CD4-positive, CD25-positive, alpha-beta regulatory T cell (primary cell): ENCODE measurements around the gene FKRP. TPM values are rescaled to one million over a fixed set of nuclear protein-coding genes. Genes with fewer than 3 reads are reported as not detected.

ENCODE experiments used
- ATAC-seq, 2 donors: fragments of 150-1000 bp; cut with Tn5 transposase; one replicate each; pipeline ENCODE4 v1.10.0; 2021; ENCODE audit warnings: low read depth in 2 of 2, moderate number of reproducible peaks in 2 of 2, moderate library complexity in 1 of 2
- DNase-seq, 3 donors: peaks; one replicate each; pipeline versions ENCODE4 v3.0.0 to v3.0.0-alpha.2; 2012 to 2022; ENCODE audit warnings: mixed read lengths in 1 of 3
- H3K27ac ChIP-seq: one replicate; pipeline ENCODE4 v1.7.0; 2013; ENCODE audit warnings: mild to moderate bottlenecking, low read length; ENCODE audit not compliant: insufficient read depth, poor library complexity, severe bottlenecking
- H3K27me3 ChIP-seq: one replicate; pipeline ENCODE4 v1.7.0; 2013; ENCODE audit warnings: low read length; ENCODE audit not compliant: control insufficient read depth, insufficient read depth
- H3K36me3 ChIP-seq: one replicate; pipeline ENCODE4 v1.7.0; 2013; ENCODE audit warnings: mild to moderate bottlenecking, low read length, moderate library complexity; ENCODE audit not compliant: control insufficient read depth, insufficient read depth
- H3K4me1 ChIP-seq: 2 replicates; pipeline ENCODE4 v1.7.0; 2013; ENCODE audit warnings: mild to moderate bottlenecking, low read length; ENCODE audit not compliant: insufficient read depth, control insufficient read depth, poor library complexity, severe bottlenecking
- H3K4me3 ChIP-seq: one replicate; pipeline ENCODE4 v1.7.0; 2013; ENCODE audit warnings: low read depth, mild to moderate bottlenecking, low read length, moderate library complexity
- H3K9me3 ChIP-seq, 2 experiments: 1 replicate in 1 of 2; 2 replicates in 1 of 2; pipeline ENCODE4 v1.7.0; 2013; ENCODE audit warnings: low read length in 2 of 2, mild to moderate bottlenecking in 1 of 2, moderate library complexity in 1 of 2; ENCODE audit not compliant: control insufficient read depth in 2 of 2
- H3K27ac Mint-ChIP-seq, 3 donors: one replicate each; pipeline ENCODE4 v1.8.0; 2020 to 2022; ENCODE audit warnings: mild to moderate bottlenecking in 3 of 3, mixed read lengths in 3 of 3, moderate library complexity in 2 of 3
- H3K27me3 Mint-ChIP-seq: one replicate; pipeline ENCODE4 v1.8.0; 2022; ENCODE audit warnings: mild to moderate bottlenecking, mixed read lengths
- H3K36me3 Mint-ChIP-seq: one replicate; pipeline ENCODE4 v1.8.0; 2020; ENCODE audit warnings: mixed read lengths
- H3K4me1 Mint-ChIP-seq, 4 donors: one replicate each; pipeline ENCODE4 v1.8.0; 2020 to 2022; ENCODE audit warnings: mixed read lengths in 4 of 4, mild to moderate bottlenecking in 1 of 4
- H3K4me3 Mint-ChIP-seq, 4 donors: one replicate each; pipeline ENCODE4 v1.8.0; 2020 to 2022; ENCODE audit warnings: mild to moderate bottlenecking in 4 of 4, mixed read lengths in 4 of 4, moderate library complexity in 3 of 4
- H3K9me3 Mint-ChIP-seq, 7 donors: one replicate each; pipeline ENCODE4 v1.8.0; 2020 to 2022; ENCODE audit warnings: mixed read lengths in 7 of 7, mild to moderate bottlenecking in 3 of 7, moderate library complexity in 2 of 7
- polyA plus RNA-seq, 4 donors: library from polyadenylated mRNA; unstranded; fragments of 300-500 nt; fragmentation: Illumina TruSeq; gene quantifications; one replicate each; pipeline ENCODE4 v1.2.3, GENCODE V29; 2021
- total RNA-seq: library from RNA; stranded (reverse); gene quantifications from one replicate; pipeline ENCODE4 v1.2.3, GENCODE V29; 2022

FKRP gene
- total and polyA plus RNA-seq, 5 donors from 2014 or later = 2.7 to 18.7 (median 4.0) TPM

DNA sequence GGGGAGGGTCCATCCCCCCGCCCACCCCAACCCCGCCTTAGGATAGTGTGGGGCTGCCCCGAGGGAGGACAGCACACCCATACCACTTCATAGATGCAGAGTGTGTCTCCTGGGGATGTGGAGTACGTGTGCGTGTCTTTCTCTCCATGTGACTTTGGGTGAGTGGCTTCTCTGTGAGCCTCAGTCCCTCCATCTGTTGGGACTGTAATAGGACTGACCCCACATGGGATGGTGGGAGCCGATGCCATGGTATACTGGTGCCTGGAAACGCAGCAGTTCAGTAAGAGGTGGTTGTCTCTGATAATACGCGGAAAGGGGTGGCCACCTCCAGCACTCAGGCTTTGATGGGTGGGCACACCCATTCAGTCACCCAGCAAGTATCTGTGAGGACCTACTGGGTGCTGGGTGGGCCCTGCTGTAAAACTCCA lies 28.1 kb upstream of the FKRP start:
- Mint-ChIP-seq H3K4me1 (peaks cover 4 to 60% (median 30%) of the 10 kb centered on the region in 4 donors), H3K27me3 (no peaks in the 10 kb centered on the region), H3K27ac (peak overlapping the region; percentile 87 to 98 (median 94)), H3K36me3 (peaks cover 8% of the 10 kb centered on the region), H3K4me3 (peak overlapping the region; percentile 95 to 100 (median 96)), H3K9me3 (no peaks in the 10 kb centered on the region)
- peak; percentile 0 to 2 for ATAC-seq
- peak overlapping the region; percentile 84 for H3K4me3 ChIP-seq
- H3K36me3 ChIP-seq = peaks cover 14% of the 10 kb centered on the region
- DNase-seq = peak in 1 of 3 donors; percentile 71
- peak overlapping the region; percentile 92 for H3K27ac ChIP-seq
- H3K4me1 ChIP-seq = peaks cover 60% of the 10 kb centered on the region
- H3K27me3 ChIP-seq = no peaks in the 10 kb centered on the region
- no peaks in the 10 kb centered on the region for H3K9me3 ChIP-seq

DNA sequence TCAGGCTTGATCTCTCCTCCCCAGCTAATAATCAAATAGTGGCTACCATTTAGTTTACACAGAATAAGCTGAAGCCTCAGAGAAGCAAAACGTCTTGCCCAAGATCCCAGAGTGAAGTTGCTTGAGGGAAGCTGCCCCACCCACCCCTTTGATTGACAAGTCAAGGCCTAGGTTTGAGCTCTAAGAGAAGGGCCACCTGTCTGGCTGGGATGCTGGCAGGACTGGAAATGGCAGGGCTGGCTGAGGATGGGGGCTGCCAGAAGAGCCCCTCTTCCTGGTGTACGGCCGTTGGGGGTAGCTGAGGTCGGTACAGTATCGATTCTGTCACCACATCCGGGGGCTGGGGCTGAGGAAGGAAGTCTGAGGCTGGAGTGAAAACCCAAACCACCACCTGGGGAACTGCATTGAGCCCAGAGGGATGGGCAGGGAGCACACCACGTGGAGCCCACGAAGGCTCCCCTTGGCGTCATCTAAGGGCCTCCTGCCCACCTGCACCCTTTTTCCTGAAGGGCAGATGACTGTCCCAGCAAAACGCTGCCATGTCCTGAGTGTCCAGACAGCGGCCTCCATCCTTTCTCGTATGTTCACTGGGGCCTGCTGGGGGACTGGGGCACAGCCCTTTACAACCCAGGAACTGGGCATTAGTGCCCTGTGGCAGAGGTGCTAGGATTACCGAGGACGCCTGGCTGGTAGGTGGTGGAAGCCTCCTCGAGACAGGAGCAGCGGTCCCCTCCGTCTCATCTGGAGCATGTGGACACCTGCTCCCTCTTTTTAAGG lies 27.5 kb upstream of the FKRP start:
- peaks cover 8% of the 10 kb centered on the region for H3K36me3 Mint-ChIP-seq

DNA sequence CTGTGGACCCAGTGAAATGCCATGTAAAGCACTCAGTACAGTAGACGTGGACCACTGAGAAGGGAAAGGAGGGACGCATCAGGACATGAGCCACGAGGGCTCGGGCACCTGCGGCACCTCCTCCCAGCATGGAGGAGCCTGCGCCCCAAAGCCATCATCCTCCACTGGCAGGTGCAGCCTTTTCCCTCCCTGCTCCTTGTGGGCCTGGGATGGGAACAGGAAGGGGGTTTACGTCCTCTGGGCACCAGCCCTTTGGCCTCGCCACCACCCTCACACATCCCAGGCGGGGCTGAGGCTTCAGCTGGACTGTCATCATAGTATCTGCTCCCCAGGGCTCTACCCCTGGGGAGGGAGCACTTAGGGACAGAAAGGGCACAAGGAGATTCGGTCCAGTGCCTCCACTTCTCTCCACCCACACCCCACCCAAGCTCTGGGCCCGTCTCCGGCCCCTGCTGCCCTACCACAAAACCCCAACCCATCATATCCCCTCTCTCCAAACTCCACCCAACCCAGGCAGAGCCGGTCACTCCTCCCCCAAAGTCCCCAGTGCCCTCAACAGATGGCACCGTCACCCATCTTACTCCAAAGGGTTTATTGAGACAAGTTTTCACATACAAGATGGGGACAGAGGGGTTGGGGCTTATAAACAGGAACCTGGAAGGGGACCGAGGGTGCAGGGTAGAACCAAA lies 26.8 kb upstream of the FKRP start:
- no peaks in the 10 kb centered on the region for H3K9me3 Mint-ChIP-seq
- H3K27ac Mint-ChIP-seq = peak overlapping the region; percentile 60 to 98 (median 88)
- ATAC-seq (no peak), DNase-seq (no peak)
- H3K4me3 Mint-ChIP-seq = peak overlapping the region; percentile 95 to 100 (median 96)
- peaks cover 8% of the 10 kb centered on the region for H3K36me3 Mint-ChIP-seq
- H3K4me1 ChIP-seq = peaks cover 49% of the 10 kb centered on the region
- no peak overlapping the region for H3K4me3 ChIP-seq
- H3K9me3 ChIP-seq = no peaks in the 10 kb centered on the region
- H3K4me1 Mint-ChIP-seq = peaks cover 4 to 51% (median 26%) of the 10 kb centered on the region in 4 donors
- H3K27me3 ChIP-seq = no peaks in the 10 kb centered on the region
- peaks cover 17% of the 10 kb centered on the region for H3K36me3 ChIP-seq
- peak overlapping the region; percentile 92 for H3K27ac ChIP-seq
- H3K27me3 Mint-ChIP-seq = no peaks in the 10 kb centered on the region

More for the DNA sequence above, 27.5 kb upstream of the FKRP start:
- H3K27me3 ChIP-seq = no peaks in the 10 kb centered on the region
- DNase-seq (peak; percentile 62 to 85 (median 65)), ATAC-seq (peak; percentile 24 to 29)
- peak overlapping the region; percentile 92 for H3K27ac ChIP-seq
- H3K4me1 ChIP-seq = peaks cover 54% of the 10 kb centered on the region
- Mint-ChIP-seq H3K9me3 (no peaks in the 10 kb centered on the region), H3K4me1 (peaks cover 4 to 56% (median 27%) of the 10 kb centered on the region in 4 donors), H3K27ac (peak overlapping the region; percentile 87 to 98 (median 94)), H3K4me3 (peak overlapping the region; percentile 95 to 100 (median 96)), H3K27me3 (no peaks in the 10 kb centered on the region)
- H3K36me3 ChIP-seq = peaks cover 13% of the 10 kb centered on the region
- peak overlapping the region; percentile 84 for H3K4me3 ChIP-seq
- H3K9me3 ChIP-seq = no peaks in the 10 kb centered on the region

DNA sequence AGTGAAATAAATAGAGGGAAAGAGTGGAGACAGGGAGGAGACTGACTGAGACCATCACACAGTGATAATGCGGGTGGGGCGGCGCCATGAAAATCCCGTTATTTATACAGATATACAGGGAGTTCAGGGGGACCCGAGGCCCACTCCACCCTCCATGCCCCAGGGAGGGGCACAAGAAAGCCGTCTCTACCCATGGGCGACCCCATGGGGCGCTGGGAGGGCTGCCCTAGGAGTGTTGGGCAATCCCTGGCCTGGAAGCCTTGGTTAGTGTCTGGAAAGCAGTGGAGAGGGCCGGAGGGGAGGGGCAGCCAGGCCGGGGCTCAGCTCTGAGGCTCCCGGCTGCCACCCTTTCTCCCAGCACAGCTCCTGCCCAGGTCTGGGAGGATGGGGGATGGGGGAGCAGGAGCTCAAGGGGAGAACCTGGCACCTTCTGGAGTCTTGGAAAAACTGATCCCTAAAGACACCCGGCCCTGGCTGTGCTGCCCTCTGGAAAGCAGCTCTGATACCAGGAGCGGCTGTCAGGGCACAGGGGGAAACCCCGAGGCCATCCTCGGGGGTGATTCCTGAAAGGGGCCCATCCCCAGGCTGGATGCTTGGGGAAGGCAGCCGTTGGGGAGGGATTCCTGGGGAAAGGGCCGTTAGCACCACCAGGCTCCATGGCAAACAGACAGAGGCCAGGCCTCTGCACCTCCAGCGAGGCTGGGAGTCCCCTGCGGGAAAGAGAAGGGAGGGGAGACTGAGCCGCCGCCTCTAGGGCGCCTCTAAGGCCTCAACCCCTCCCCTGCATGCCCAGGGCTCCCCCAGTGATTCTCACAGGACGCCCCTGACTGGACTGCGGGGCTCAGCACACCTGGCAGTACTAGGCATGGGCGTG lies 26.0 kb upstream of the FKRP start:
- Histone ChIP-seq H3K4me1 (peaks cover 41% of the 10 kb centered on the region), H3K27ac (no peak overlapping the region), H3K4me3 (no peak overlapping the region), H3K36me3 (peaks cover 24% of the 10 kb centered on the region), H3K27me3 (no peaks in the 10 kb centered on the region), H3K9me3 (no peaks in the 10 kb centered on the region)
- peaks cover 8% of the 10 kb centered on the region for H3K36me3 Mint-ChIP-seq
- no peaks in the 10 kb centered on the region for H3K9me3 Mint-ChIP-seq
- peaks cover 4 to 46% (median 23%) of the 10 kb centered on the region in 4 donors for H3K4me1 Mint-ChIP-seq
- no peak for DNase-seq
- ATAC-seq = no peak
- H3K4me3 Mint-ChIP-seq = peak overlapping the region in 2 of 4 donors; percentile 93 to 96
- peak overlapping the region in 2 of 3 donors; percentile 87 to 88 for H3K27ac Mint-ChIP-seq
- H3K27me3 Mint-ChIP-seq = no peaks in the 10 kb centered on the region

GRCh38 chr19:46720503-46721239 lies 25.2 kb upstream of the FKRP start:
- Histone ChIP-seq H3K27ac (no peak overlapping the region), H3K27me3 (no peaks in the 10 kb centered on the region), H3K36me3 (peaks cover 31% of the 10 kb centered on the region), H3K4me3 (no peak overlapping the region), H3K4me1 (peaks cover 33% of the 10 kb centered on the region), H3K9me3 (no peaks in the 10 kb centered on the region)
- H3K9me3 Mint-ChIP-seq = no peaks in the 10 kb centered on the region
- DNase-seq (no peak), ATAC-seq (no peak)
- peaks cover 10% of the 10 kb centered on the region for H3K36me3 Mint-ChIP-seq
- no peak overlapping the region for H3K27ac Mint-ChIP-seq
- peak overlapping the region in 2 of 4 donors; percentile 48 to 81 for H3K4me3 Mint-ChIP-seq
- H3K27me3 Mint-ChIP-seq = no peaks in the 10 kb centered on the region
- peaks cover 0 to 39% (median 18%) of the 10 kb centered on the region in 4 donors for H3K4me1 Mint-ChIP-seq

DNA sequence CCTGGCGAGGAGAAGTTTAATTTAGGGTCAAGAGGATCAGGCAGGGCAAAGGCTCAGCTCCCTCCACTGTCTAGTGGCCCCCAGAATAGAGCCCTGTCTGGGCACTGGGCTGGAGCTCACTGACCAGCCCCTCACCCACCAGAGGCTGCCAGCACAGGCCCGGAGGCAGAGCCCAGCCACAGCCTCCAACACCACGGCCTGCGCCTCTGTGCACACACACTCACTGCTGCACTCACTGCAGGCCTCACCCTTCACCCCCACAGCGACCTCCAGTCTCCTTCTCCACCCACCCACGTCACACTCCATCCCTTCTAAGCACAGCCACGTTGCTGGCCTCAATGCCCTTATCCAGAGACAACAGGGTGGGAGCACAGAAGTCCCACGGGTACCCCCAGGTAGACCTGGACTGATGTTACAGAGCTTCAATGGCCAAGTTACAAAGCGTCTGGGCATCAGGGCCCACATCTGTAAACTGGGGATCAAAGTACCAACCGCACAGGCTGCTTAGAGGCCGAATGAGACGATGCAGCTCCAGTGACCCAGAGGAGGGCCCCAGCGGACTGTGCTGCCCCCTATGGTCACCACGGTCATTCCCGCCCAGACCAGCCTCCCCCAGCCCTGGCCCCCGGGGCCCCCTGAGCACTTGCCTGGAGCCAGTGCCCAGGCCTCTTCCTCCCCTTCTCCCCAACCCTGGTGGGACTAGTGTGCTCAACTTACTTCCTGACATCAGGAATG lies 24.4 kb upstream of the FKRP start:
- Histone ChIP-seq H3K9me3 (no peaks in the 10 kb centered on the region), H3K27ac (no peak overlapping the region), H3K27me3 (no peaks in the 10 kb centered on the region), H3K36me3 (peaks cover 38% of the 10 kb centered on the region), H3K4me1 (peaks cover 26% of the 10 kb centered on the region), H3K4me3 (no peak overlapping the region)
- Mint-ChIP-seq H3K4me3 (peak overlapping the region in 1 of 4 donors; percentile 81), H3K4me1 (peaks cover 0 to 38% (median 18%) of the 10 kb centered on the region in 4 donors), H3K27me3 (no peaks in the 10 kb centered on the region), H3K27ac (no peak overlapping the region), H3K36me3 (peaks cover 17% of the 10 kb centered on the region), H3K9me3 (no peaks in the 10 kb centered on the region)
- DNase-seq = no peak
- ATAC-seq = no peak
